Measurements from ENCODE around the gene TLN1. TPM values are rescaled to one million over a fixed set of nuclear protein-coding genes. Genes with fewer than 3 reads are reported as not detected.

TLN1 gene
- total RNA-seq, 1 experiment from 2014 or later = 347 TPM

- ChIA-PET CTCF (no interaction called here), POLR2A (interaction anchor here (0.6 kb wide), 1 partner anchor 13 kb away, joined by 3 read pairs; the partner anchor contains the start of gene TLN1)
- Histone ChIP-seq H3K4me1 (ENCODE audit: control insufficient read depth, insufficient read depth, low read length) (no peaks in the 10 kb centered on the region), H3K9me3 (ENCODE audit: control insufficient read depth, insufficient read depth, low read depth, low read length) (no peaks in the 10 kb centered on the region), H3K4me3 (ENCODE audit: low read depth in 2 of 2, low read length in 2 of 2) (no peak overlapping the region), H3K36me3 (ENCODE audit: control insufficient read depth, insufficient read depth, low read length) (peaks cover 56% of the 10 kb centered on the region), H3K27ac (ENCODE audit: low read length) (no peak overlapping the region), H3K27me3 (ENCODE audit: control insufficient read depth, insufficient read depth, low read length) (no peaks in the 10 kb centered on the region)
- intact Hi-C loops (cut with micrococcal nuclease; ENCODE audit: unreplicated experiment) = no loop called here
- no peak for TF ChIP-seq REST (IDR thresholded peaks at IDR 0.05; ENCODE audit: insufficient read depth in 1 of 2, low read depth in 2 of 2, low read length in 1 of 2)
- no peak for TF ChIP-seq SIN3A (IDR thresholded peaks at IDR 0.05; ENCODE audit: borderline replicate concordance, insufficient read depth, low read depth, low read length)
- in situ Hi-C loops (cut with HindIII; ENCODE audit: low pct_unique_long_range_greater_than_20kb, low sequenced_read_pairs) = no loop called here
- BruUV-seq (replicated peaks) = no TSS peak
- no peak for DNase-seq (ENCODE audit: low read depth, low spot score)
- ATAC-seq = no peak
Measured at GRCh38 chr9:35718721-35719511, 13.1 kb downstream of the TLN1 start.

- no peaks in the 10 kb centered on the region for H3K4me1 ChIP-seq (ENCODE audit: control insufficient read depth, insufficient read depth, low read length)
- H3K36me3 ChIP-seq (ENCODE audit: control insufficient read depth, insufficient read depth, low read length) = peaks cover 53% of the 10 kb centered on the region
- ChIA-PET CTCF (interaction anchor here (0.5 to 1.2 kb wide), 2 partner anchors 20 to 268 kb away, joined by 3 read pairs; no protein-coding TSS in a partner anchor), POLR2A (interaction anchor here (0.9 kb wide), 1 partner anchor 68 kb away, joined by 3 read pairs; no protein-coding TSS in a partner anchor)
- ATAC-seq (no peak), DNase-seq (ENCODE audit: low read depth, low spot score) (no peak)
- in situ Hi-C loops (cut with HindIII; ENCODE audit: low pct_unique_long_range_greater_than_20kb, low sequenced_read_pairs) (no loop called here), intact Hi-C loops (cut with micrococcal nuclease; ENCODE audit: unreplicated experiment) (no loop called here)
- H3K4me3 ChIP-seq (ENCODE audit: low read depth in 2 of 2, low read length in 2 of 2) = no peak overlapping the region
- TF ChIP-seq REST (IDR thresholded peaks at IDR 0.05; ENCODE audit: insufficient read depth in 1 of 2, low read depth in 2 of 2, low read length in 1 of 2) (no peak), TCF7L2 (IDR thresholded peaks at IDR 0.05; ENCODE audit: low read depth, low read length) (no peak), SIN3A (IDR thresholded peaks at IDR 0.05; ENCODE audit: borderline replicate concordance, insufficient read depth, low read depth, low read length) (no peak), POLR2AphosphoS5 (IDR thresholded peaks at IDR 0.05; ENCODE audit: low read depth, low read length) (no peak), CTCF (IDR thresholded peaks at IDR 0.05) (no peak)
- no peaks in the 10 kb centered on the region for H3K27me3 ChIP-seq (ENCODE audit: control insufficient read depth, insufficient read depth, low read length)
- H3K9me3 ChIP-seq (ENCODE audit: control insufficient read depth, insufficient read depth, low read depth, low read length) = no peaks in the 10 kb centered on the region
- no peak overlapping the region for H3K27ac ChIP-seq (ENCODE audit: low read length)
- BruUV-seq (replicated peaks) = no TSS peak
Measured at GRCh38 chr9:35717132-35717870, 14.7 kb downstream of the TLN1 start.

Data from Panc1 (cell line).